Liver (tissue), 9 donors: Measurements from ENCODE around the gene PLPP4. TPM values are rescaled to one million over a fixed set of nuclear protein-coding genes. Genes with fewer than 3 reads are reported as not detected.

Experiments
- DNase-seq: peaks from one replicate; pipeline ENCODE4 v3.0.0-alpha.2; 2017; ENCODE audit warnings: low spot score
- H3K27ac ChIP-seq, 2 donors: one replicate each; pipeline ENCODE4 v1.7.0; 2013; ENCODE audit warnings: inconsistent platforms in 2 of 2, low read length in 2 of 2, control low read depth in 1 of 2, low read depth in 1 of 2, mild to moderate bottlenecking in 1 of 2
- H3K27me3 ChIP-seq, 4 donors: one replicate each; pipeline versions ENCODE4 v1.6.1 to v1.7.0; 2013; ENCODE audit warnings: low read length in 3 of 4, inconsistent platforms in 1 of 4, mild to moderate bottlenecking in 1 of 4, moderate library complexity in 1 of 4; ENCODE audit not compliant: control insufficient read depth in 4 of 4, insufficient read depth in 4 of 4
- H3K36me3 ChIP-seq, 4 donors: one replicate each; pipeline versions ENCODE4 v1.6.1 to v1.7.0; 2013; ENCODE audit warnings: low read length in 3 of 4, mild to moderate bottlenecking in 3 of 4, low read depth in 1 of 4, moderate library complexity in 1 of 4; ENCODE audit not compliant: control insufficient read depth in 4 of 4, insufficient read depth in 3 of 4
- H3K4me1 ChIP-seq, 4 donors: one replicate each; pipeline versions ENCODE4 v1.6.1 to v1.7.0; 2013; ENCODE audit warnings: low read length in 3 of 4, mild to moderate bottlenecking in 3 of 4, moderate library complexity in 1 of 4; ENCODE audit not compliant: control insufficient read depth in 4 of 4, insufficient read depth in 4 of 4
- H3K4me3 ChIP-seq, 3 donors: one replicate each; pipeline versions ENCODE4 v1.6.1 to v1.7.0; 2013; ENCODE audit warnings: low read length in 3 of 3, control low read depth in 1 of 3, low read depth in 1 of 3, mild to moderate bottlenecking in 1 of 3
- H3K9ac ChIP-seq, 2 donors: one replicate each; pipeline ENCODE4 v1.7.0; 2013; ENCODE audit warnings: low read length in 2 of 2, mild to moderate bottlenecking in 2 of 2, moderate library complexity in 2 of 2, control low read depth in 1 of 2, low read depth in 1 of 2
- H3K9me3 ChIP-seq, 4 donors: one replicate each; pipeline versions ENCODE4 v1.6.1 to v1.7.0; 2013; ENCODE audit warnings: low read length in 3 of 4; ENCODE audit not compliant: control insufficient read depth in 4 of 4
- ATF3 ChIP-seq: IDR thresholded peaks from 2 replicates; pipeline ENCODE4 v1.6.1; 2016; ENCODE audit warnings: antibody characterized with exemption
- CTCF ChIP-seq: fragments of 150-350 bp; IDR thresholded peaks from 2 replicates; pipeline ENCODE4 v1.5.1; 2017; ENCODE audit warnings: improper control_type of control experiment, low read depth, low read length; ENCODE audit not compliant: missing input control
- EGR1 ChIP-seq, 2 donors: IDR thresholded peaks; 2 replicates each; pipeline ENCODE4 v1.6.1; 2016 to 2018; ENCODE audit warnings: antibody characterized with exemption in 2 of 2, low read depth in 2 of 2
- FOXA1 ChIP-seq: IDR thresholded peaks from 2 replicates; pipeline ENCODE4 v1.6.1; 2016; ENCODE audit warnings: antibody characterized with exemption
- FOXA2 ChIP-seq: IDR thresholded peaks from 2 replicates; pipeline ENCODE4 v1.6.1; 2016; ENCODE audit warnings: antibody characterized with exemption
- GABPA ChIP-seq, 2 donors: IDR thresholded peaks in 1 of 2; conservative IDR thresholded peaks in 1 of 2; 2 replicates each; pipeline ENCODE4 v1.6.1; 2016; ENCODE audit warnings: antibody characterized with exemption in 2 of 2, mild to moderate bottlenecking in 1 of 2, moderate library complexity in 1 of 2
- HNF4A ChIP-seq, 2 donors: conservative IDR thresholded peaks; 2 replicates each; pipeline ENCODE4 v1.6.1; 2016; ENCODE audit warnings: antibody characterized with exemption in 2 of 2, mild to moderate bottlenecking in 2 of 2
- HNF4G ChIP-seq: IDR thresholded peaks from 2 replicates; pipeline ENCODE4 v1.6.1; 2016; ENCODE audit warnings: antibody characterized with exemption
- JUND ChIP-seq, 2 donors: IDR thresholded peaks; 2 replicates each; pipeline ENCODE4 v1.6.1; 2016; ENCODE audit warnings: antibody characterized with exemption in 2 of 2
- MAX ChIP-seq: IDR thresholded peaks from 2 replicates; pipeline ENCODE4 v1.6.1; 2016; ENCODE audit warnings: antibody characterized with exemption
- NR2F2 ChIP-seq: IDR thresholded peaks from 2 replicates; pipeline ENCODE4 v1.6.1; 2016; ENCODE audit warnings: antibody characterized with exemption
- RAD21 ChIP-seq, 2 donors: IDR thresholded peaks; 2 replicates each; pipeline ENCODE4 v1.6.1; 2016; ENCODE audit warnings: antibody characterized with exemption in 2 of 2, mild to moderate bottlenecking in 2 of 2
- REST ChIP-seq: IDR thresholded peaks from 2 replicates; pipeline ENCODE4 v1.6.1; 2016; ENCODE audit warnings: antibody characterized with exemption, mild to moderate bottlenecking
- RXRA ChIP-seq, 2 donors: IDR thresholded peaks; 2 replicates each; pipeline ENCODE4 v1.6.1; 2017 to 2018; ENCODE audit warnings: antibody characterized with exemption in 2 of 2, mild to moderate bottlenecking in 1 of 2
- SP1 ChIP-seq: IDR thresholded peaks from 2 replicates; pipeline ENCODE4 v1.6.1; 2018; ENCODE audit warnings: antibody characterized with exemption, mild to moderate bottlenecking
- TAF1 ChIP-seq: conservative IDR thresholded peaks from 2 replicates; pipeline ENCODE4 v1.6.1; 2016; ENCODE audit warnings: antibody characterized with exemption, mild to moderate bottlenecking
- YY1 ChIP-seq: IDR thresholded peaks from 2 replicates; pipeline ENCODE4 v1.6.1; 2016; ENCODE audit warnings: antibody characterized with exemption, mild to moderate bottlenecking
- ZBTB33 ChIP-seq: IDR thresholded peaks from 2 replicates; pipeline ENCODE4 v1.6.1; 2016; ENCODE audit warnings: antibody characterized with exemption
- WGBS: extraction: QIAGEN DNeasy Blood & Tissue Kit; methylation state at CpG from one replicate; pipeline ENCODE4 v1.1.7; 2013; 5-methylcytosine and 5-hydroxymethylcytosine counted together
- polyA plus RNA-seq, 2 donors: library from polyadenylated mRNA; stranded (reverse) in 1 of 2; unstranded in 1 of 2; fragments of 200-250 nt in 1 of 2; fragments of >200 nt in 1 of 2; fragmentation: Nextera tagmentation in 1 of 2; extraction: Ambion mirVana in 1 of 2; gene quantifications; one replicate each; pipeline versions ENCODE4 v1.2.1 to v1.2.3, GENCODE V29; 2013 to 2015
- total RNA-seq, 2 donors: library from RNA; depleted of rRNA; stranded (reverse); fragments of >200 nt; gene quantifications; one replicate each; pipeline ENCODE4 v1.2.3, GENCODE V29; 2014
- donor health status: healthy.
- donor health status: healthy.
- donor health status: healthy.
- donor health status: healthy.
- donor health status: healthy.

PLPP4 gene
- total and polyA plus RNA-seq, 4 donors = 0.14 to 2.8 (median 0.93) TPM

- Histone ChIP-seq H3K27me3 (peaks cover 0 to 4% (median 2%) of the 10 kb centered on the region in 4 donors), H3K4me3 (no peak overlapping the region), H3K9ac (no peak overlapping the region), H3K4me1 (no peaks in the 10 kb centered on the region), H3K36me3 (no peaks in the 10 kb centered on the region), H3K9me3 (peaks cover 0 to 2% (median 0%) of the 10 kb centered on the region in 4 donors), H3K27ac (no peak overlapping the region)
- WGBS = 75% methylated on average over 5 of the region's 5 CpGs
- TF ChIP-seq CTCF = no peak
- TF ChIP-seq RAD21 (IDR thresholded peaks at IDR 0.05) = no peak
- no peak for TF ChIP-seq REST
- no peak for TF ChIP-seq YY1
- TF ChIP-seq FOXA2 = no peak
- no peak for TF ChIP-seq HNF4A (conservative IDR thresholded peaks at IDR 0.05)
- no peak for TF ChIP-seq FOXA1
- TF ChIP-seq ATF3 = no peak
- TF ChIP-seq GABPA (IDR thresholded peaks at IDR 0.05 in 1 of 2, conservative IDR thresholded peaks at IDR 0.05 in 1 of 2) = no peak
- no peak for TF ChIP-seq SP1
- no peak for TF ChIP-seq NR2F2
- no peak for TF ChIP-seq ZBTB33
- peak; percentile 5 for DNase-seq
These were observed 151.0 kb downstream of the PLPP4 start for GRCh38 chr10:120607710-120608703.

- Histone ChIP-seq H3K9ac (no peak overlapping the region), H3K36me3 (no peaks in the 10 kb centered on the region), H3K9me3 (peaks cover 0 to 2% (median 0%) of the 10 kb centered on the region in 4 donors), H3K4me3 (no peak overlapping the region), H3K27me3 (peaks cover 0 to 4% (median 2%) of the 10 kb centered on the region in 4 donors), H3K4me1 (no peaks in the 10 kb centered on the region), H3K27ac (no peak overlapping the region)
- DNase-seq = peak; percentile 6
- WGBS = 63% methylated on average over 5 of the region's 5 CpGs
- TF ChIP-seq YY1 (no peak), GABPA (IDR thresholded peaks at IDR 0.05 in 1 of 2, conservative IDR thresholded peaks at IDR 0.05 in 1 of 2) (no peak), NR2F2 (no peak), CTCF (no peak), HNF4G (no peak), MAX (no peak), EGR1 (IDR thresholded peaks at IDR 0.05; ENCODE audit: low read depth in 2 of 2) (no peak), RXRA (IDR thresholded peaks at IDR 0.05) (no peak), ZBTB33 (no peak), TAF1 (no peak), JUND (IDR thresholded peaks at IDR 0.05) (no peak), RAD21 (IDR thresholded peaks at IDR 0.05) (no peak), SP1 (no peak), HNF4A (conservative IDR thresholded peaks at IDR 0.05) (no peak)
These were observed 152.0 kb downstream of the PLPP4 start for GRCh38 chr10:120609006-120609405.
